Esophagus (tissue), 2 donors: Measurements from ENCODE around the gene PCDHGC5. TPM values are rescaled to one million over a fixed set of nuclear protein-coding genes. Genes with fewer than 3 reads are reported as not detected.

Source experiments
- H3K27ac ChIP-seq, 2 donors: one replicate each; pipeline ENCODE4 v1.5.1; 2013; ENCODE audit warnings: low read depth in 2 of 2, mild to moderate bottlenecking in 2 of 2, inconsistent platforms in 1 of 2, low read length in 1 of 2, moderate library complexity in 1 of 2
- H3K27me3 ChIP-seq, 2 donors: one replicate each; pipeline ENCODE4 v1.6.1; 2013; ENCODE audit warnings: low read length in 2 of 2, control low read depth in 1 of 2, mild to moderate bottlenecking in 1 of 2; ENCODE audit not compliant: insufficient read depth in 2 of 2, control insufficient read depth in 1 of 2
- H3K36me3 ChIP-seq, 2 donors: one replicate each; pipeline ENCODE4 v1.6.1; 2013; ENCODE audit warnings: low read length in 1 of 2; ENCODE audit not compliant: control insufficient read depth in 2 of 2, insufficient read depth in 2 of 2
- H3K4me1 ChIP-seq, 2 donors: one replicate each; pipeline ENCODE4 v1.6.1; 2013; ENCODE audit warnings: low read length in 1 of 2; ENCODE audit not compliant: control insufficient read depth in 2 of 2, insufficient read depth in 2 of 2
- H3K4me3 ChIP-seq, 2 donors: one replicate each; pipeline ENCODE4 v1.5.1; 2013; ENCODE audit warnings: low read length in 2 of 2, mild to moderate bottlenecking in 2 of 2, low read depth in 1 of 2, moderate library complexity in 1 of 2
- H3K9me3 ChIP-seq, 2 donors: one replicate each; pipeline ENCODE4 v1.6.1; 2013; ENCODE audit warnings: mild to moderate bottlenecking in 2 of 2, low read depth in 1 of 2, low read length in 1 of 2, moderate library complexity in 1 of 2; ENCODE audit not compliant: control insufficient read depth in 2 of 2, insufficient read depth in 1 of 2
- WGBS, 2 donors: extraction: QIAGEN DNeasy Blood & Tissue Kit; methylation state at CpG; one replicate each; pipeline ENCODE4 v1.1.7; 2013; 5-methylcytosine and 5-hydroxymethylcytosine counted together
- polyA plus RNA-seq, 2 donors: library from polyadenylated mRNA; stranded (reverse); fragments of 200-250 nt; gene quantifications; one replicate each; pipeline ENCODE4 v1.2.3, GENCODE V29; 2013
- donor health status: healthy with polysubstance abuse.
- donor health status: Bipolar disorder and iron deficiency.

Gene PCDHGC5
- polyA plus RNA-seq, 2 donors: 0.05 to 0.43 TPM

DNA sequence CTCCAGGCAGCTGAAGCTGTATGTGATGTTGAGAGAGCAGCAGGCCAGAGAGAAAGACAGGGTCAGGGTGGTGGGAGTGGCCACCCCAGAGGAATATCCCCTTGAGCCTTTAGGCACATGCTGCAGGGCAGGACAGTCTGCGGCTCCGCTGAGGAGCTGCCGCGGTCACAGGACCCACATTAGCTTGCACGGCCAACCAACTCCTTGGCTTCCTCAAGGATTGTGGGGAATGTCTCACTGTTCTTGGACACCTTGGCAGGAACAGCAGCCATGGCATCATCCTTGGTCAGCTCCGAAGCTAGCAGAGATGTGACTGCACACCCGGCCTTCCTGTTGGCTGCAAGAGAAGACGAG lies 27.8 kb downstream of the PCDHGC5 start:
- Histone ChIP-seq H3K4me3 (no peak overlapping the region), H3K36me3 (peaks cover 7 to 19% of the 10 kb centered on the region in 2 donors), H3K27ac (peak overlapping the region in 1 of 2 donors; percentile 40), H3K4me1 (peaks cover 17% of the 10 kb centered on the region in 2 donors), H3K27me3 (no peaks in the 10 kb centered on the region), H3K9me3 (no peaks in the 10 kb centered on the region)
- WGBS, 2 donors: 85 to 87% methylated on average over 8 of the region's 8 CpGs

DNA sequence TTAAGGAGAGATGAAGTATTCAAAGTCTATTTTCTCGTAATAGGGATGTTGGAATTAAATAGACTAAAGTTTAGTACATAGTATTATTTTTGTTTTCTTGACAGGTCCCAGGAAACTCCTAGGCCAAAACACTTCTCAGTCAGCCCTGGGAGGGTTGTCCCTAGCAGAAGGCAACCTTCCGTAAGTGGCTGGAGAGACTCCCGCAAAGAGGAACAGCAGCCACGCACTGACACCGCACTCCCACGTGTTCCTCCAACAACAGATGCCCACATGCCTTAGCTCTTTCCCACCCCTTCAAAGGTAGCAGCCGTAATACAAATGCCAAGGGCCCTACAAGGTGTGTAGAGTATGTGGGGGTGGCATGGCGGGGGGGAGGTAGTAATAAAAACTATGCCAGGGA lies 28.4 kb downstream of the PCDHGC5 start:
- peaks cover 17% of the 10 kb centered on the region in 2 donors for H3K4me1 ChIP-seq
- no peaks in the 10 kb centered on the region for H3K9me3 ChIP-seq
- H3K27ac ChIP-seq: no peak overlapping the region
- no peaks in the 10 kb centered on the region for H3K27me3 ChIP-seq
- 88 to 92% methylated on average over 8 of the region's 8 CpGs for WGBS, 2 donors
- no peak overlapping the region for H3K4me3 ChIP-seq
- peaks cover 7 to 17% of the 10 kb centered on the region in 2 donors for H3K36me3 ChIP-seq

DNA sequence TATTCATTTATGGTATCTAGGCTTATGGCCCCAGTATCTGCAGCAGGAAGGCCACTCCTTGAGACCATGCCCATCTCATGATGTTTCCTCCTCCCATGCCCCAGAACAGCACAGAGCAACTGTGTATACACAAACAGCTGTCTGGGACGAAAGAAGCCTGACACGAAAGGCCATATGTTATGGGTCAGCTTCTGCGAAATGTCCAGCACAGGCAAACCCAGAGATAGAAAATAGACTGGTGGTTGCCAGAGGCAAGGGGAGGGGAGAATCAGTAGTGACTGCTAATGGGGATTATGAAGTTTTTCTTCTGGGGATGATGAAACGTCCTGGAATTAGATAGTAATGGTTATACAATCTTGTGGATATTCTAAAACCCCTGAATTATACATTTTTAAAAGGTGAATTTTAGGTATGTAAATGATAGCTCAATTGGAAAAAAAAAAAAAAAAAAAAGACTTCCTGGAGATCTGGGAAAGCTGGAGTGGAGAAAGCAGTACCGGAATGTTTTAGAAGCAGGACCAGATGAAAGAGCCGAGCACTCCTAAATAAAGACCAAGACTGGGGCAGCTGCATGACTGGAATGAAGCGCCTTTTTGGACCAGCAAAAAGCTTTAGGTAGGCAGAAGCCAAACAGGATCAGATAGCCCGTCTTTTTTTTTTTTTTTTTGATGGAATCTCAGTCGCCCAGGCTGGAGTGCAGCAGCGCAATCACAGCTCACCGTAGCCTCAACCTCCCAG lies 29.2 kb downstream of the PCDHGC5 start:
- Histone ChIP-seq H3K36me3 (peaks cover 7 to 19% of the 10 kb centered on the region in 2 donors), H3K4me3 (no peak overlapping the region), H3K9me3 (no peaks in the 10 kb centered on the region), H3K27ac (peak overlapping the region in 1 of 2 donors; percentile 81), H3K27me3 (no peaks in the 10 kb centered on the region), H3K4me1 (peaks cover 17% of the 10 kb centered on the region in 2 donors)
- WGBS, 2 donors: 82% methylated on average over 11 of the region's 11 CpGs

DNA sequence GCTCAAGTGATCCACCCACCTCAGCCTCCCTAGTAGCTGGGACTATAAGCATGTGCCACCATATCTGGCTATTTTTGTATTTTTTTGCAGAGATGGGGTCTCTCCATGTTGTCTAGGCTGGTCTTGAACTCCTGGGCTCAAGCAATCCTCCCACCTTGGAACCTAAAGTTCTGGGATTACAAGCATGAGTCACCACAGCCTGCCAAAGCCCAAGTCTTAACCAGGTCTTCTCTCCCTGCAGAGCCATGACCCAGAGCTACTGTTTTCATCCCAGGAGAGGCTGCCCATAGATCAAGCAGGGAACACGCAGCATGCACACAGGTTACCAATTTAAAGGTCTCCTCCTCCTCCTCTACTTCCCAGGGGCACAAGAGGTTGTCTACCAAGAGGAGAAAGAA lies 29.7 kb downstream of the PCDHGC5 start:
- Histone ChIP-seq H3K27ac (peak overlapping the region in 1 of 2 donors; percentile 81), H3K36me3 (peaks cover 7 to 19% of the 10 kb centered on the region in 2 donors), H3K4me1 (peaks cover 14% of the 10 kb centered on the region in 2 donors)

DNA sequence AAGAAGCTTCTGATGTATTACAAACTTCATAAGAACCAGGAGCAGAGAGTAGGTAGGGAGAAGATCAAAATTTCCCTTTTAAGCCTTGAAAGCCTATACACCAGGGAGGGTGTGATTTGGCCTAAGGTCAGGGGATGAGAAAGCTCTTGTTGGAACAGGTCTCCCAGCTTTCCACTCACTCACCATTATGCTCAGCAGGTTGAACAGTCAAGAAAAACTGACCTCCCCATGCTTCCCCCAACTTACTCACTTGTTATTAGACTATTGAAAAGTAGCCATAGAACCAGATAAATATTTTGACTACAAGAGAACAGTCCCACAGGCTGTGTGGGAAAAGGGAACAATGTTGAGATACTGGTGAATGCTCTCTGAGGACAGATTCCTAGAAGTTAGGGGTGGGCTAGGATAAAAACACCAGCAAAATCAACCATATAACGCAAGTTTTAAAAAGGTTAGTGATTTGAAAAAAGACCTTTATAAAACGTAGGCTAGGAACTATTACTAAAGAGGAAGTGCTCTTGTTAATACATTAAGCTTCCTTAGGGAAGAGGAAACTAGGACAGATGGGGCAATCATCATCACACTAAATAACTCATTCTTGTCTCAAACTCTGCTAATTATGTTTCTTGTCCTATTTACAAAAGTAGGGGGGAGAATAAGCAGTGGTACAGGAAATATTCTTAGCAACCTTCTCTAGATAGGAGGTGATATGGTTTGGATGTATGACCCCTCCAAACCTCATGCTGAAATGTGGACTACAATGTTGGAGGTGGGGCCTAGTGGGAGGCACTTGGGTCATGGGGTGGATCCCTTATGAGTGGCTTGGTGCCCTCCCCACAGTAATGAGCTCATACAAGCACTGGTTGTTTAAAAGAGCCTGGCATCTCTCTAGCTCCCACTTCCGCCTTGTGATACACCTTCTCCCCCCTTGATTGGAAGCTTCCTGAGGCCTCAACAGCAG lies 31.0 kb downstream of the PCDHGC5 start:
- peaks cover 7 to 23% of the 10 kb centered on the region in 2 donors for H3K36me3 ChIP-seq

More for the DNA sequence above, 29.7 kb downstream of the PCDHGC5 start:
- H3K4me3 ChIP-seq: no peak overlapping the region
- H3K9me3 ChIP-seq: no peaks in the 10 kb centered on the region
- WGBS, 2 donors: 78 to 87% methylated on average over 1 of the region's 1 CpG
- H3K27me3 ChIP-seq: no peaks in the 10 kb centered on the region

DNA sequence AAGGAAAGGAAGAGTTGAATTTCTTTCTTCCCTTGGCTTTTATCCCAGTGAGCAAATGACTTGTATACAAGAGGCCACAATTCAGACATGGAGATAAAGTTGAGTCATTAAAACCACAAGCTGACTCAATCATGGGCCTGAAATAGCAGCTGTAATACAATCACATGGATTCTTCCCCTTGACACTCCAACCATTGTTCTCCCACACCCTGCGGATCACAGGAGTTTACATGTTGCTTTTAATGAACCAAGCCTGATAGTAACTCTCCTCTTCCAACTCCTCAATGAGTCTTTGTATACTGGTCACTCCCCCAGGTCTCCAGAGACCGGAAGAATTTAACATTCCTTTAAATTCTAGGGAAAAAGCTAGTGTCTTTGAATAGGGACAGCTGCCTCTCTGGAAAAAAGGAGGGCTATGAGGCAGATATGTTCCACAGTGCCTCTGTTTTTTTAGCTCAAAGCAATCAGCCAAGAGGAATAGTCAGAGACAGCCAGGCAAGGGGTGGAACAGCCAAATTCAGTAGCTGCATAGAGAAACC lies 32.4 kb downstream of the PCDHGC5 start:
- no peaks in the 10 kb centered on the region for H3K27me3 ChIP-seq
- H3K36me3 ChIP-seq: peaks cover 13 to 23% of the 10 kb centered on the region in 2 donors
- 22 to 44% methylated on average over 2 of the region's 2 CpGs for WGBS, 2 donors
- peaks cover 0 to 2% of the 10 kb centered on the region in 2 donors for H3K4me1 ChIP-seq
- no peak overlapping the region for H3K4me3 ChIP-seq
- no peaks in the 10 kb centered on the region for H3K9me3 ChIP-seq
- H3K27ac ChIP-seq: peak overlapping the region; percentile 82 to 90

More for the DNA sequence above, 31.0 kb downstream of the PCDHGC5 start:
- Histone ChIP-seq H3K27ac (peak overlapping the region; percentile 92), H3K27me3 (no peaks in the 10 kb centered on the region), H3K4me3 (no peak overlapping the region), H3K4me1 (peaks cover 5 to 9% of the 10 kb centered on the region in 2 donors), H3K9me3 (no peaks in the 10 kb centered on the region)
- WGBS, 2 donors: 78% methylated on average over 3 of the region's 3 CpGs

DNA sequence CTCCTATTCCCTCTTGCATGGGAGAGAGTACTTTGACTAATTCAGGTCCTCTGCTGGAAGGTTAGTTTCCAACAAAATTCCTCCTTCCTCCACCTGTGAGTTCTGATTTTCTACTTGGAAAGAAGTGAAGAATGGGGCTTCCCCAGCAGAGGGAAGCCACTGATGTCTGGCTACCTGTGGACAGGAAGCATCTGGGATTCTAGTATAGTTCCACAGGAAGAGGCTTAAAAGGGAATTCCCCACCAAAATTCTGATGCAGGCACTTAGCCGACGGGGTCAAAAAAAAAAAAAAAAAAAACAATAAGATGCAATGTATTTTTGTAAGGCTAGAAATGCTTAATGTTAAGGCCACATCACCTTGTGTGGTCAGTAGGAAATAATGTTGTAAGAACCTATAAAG lies 33.4 kb downstream of the PCDHGC5 start:
- H3K36me3 ChIP-seq: peaks cover 6 to 20% of the 10 kb centered on the region in 2 donors
- WGBS, 2 donors: 50 to 63% methylated on average over 2 of the region's 2 CpGs
- H3K27ac ChIP-seq: peak overlapping the region; percentile 63 to 82

DNA sequence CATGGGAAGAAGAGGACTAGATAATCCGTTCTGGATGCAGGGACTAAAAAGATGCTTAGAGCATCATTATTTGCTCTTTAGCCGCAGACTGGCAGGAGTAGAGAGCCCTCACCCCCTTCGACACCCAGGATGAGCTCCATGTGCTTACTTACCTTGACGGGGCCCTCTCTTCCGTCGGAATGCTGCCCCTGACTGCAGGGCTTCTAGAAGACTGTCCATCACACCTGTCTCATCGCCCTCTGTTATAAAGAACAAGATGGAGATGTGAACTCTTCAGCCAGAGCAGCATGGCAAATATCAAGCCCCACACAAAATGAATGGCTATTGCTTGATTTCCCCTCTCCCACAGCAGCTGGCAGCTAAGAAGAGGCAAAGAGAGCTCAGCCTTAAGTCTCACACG lies 35.1 kb downstream of the PCDHGC5 start:
- no peaks in the 10 kb centered on the region for H3K27me3 ChIP-seq
- peaks cover 6 to 18% of the 10 kb centered on the region in 2 donors for H3K36me3 ChIP-seq
- H3K4me3 ChIP-seq: no peak overlapping the region
- peaks cover 0 to 5% of the 10 kb centered on the region in 2 donors for H3K4me1 ChIP-seq
- 88 to 89% methylated on average over 8 of the region's 8 CpGs for WGBS, 2 donors
- H3K27ac ChIP-seq: no peak overlapping the region
- H3K9me3 ChIP-seq: no peaks in the 10 kb centered on the region

More for the DNA sequence above, 33.4 kb downstream of the PCDHGC5 start:
- Histone ChIP-seq H3K9me3 (no peaks in the 10 kb centered on the region), H3K4me1 (peaks cover 0 to 2% of the 10 kb centered on the region in 2 donors), H3K4me3 (no peak overlapping the region), H3K27me3 (no peaks in the 10 kb centered on the region)
